DND-41 (cell line): ENCODE measurements around the gene PDCD10.

Source experiments
- ATAC-seq: fragments of 200-7000 bp; cut with Tn5 transposase; 3 replicates; pipeline ENCODE4 v1.9.1; 2021; ENCODE audit warnings: low read depth; ENCODE audit not compliant: insufficient read depth
- DNase-seq: peaks from one replicate; pipeline ENCODE4 v3.0.0-alpha.2; 2020
- H2AFZ ChIP-seq: 2 replicates; pipeline ENCODE4 v1.6.0; 2012; ENCODE audit warnings: low read depth, low read length
- H3K27ac ChIP-seq: 2 replicates; pipeline ENCODE4 v1.5.1; 2012; ENCODE audit warnings: low read length, inconsistent platforms
- H3K27me3 ChIP-seq: fragments of 200-600 bp; sonication (generic); 2 replicates; pipeline ENCODE4 v1.6.0; 2012; ENCODE audit warnings: low read length, mild to moderate bottlenecking, inconsistent platforms; ENCODE audit not compliant: insufficient read depth, poor library complexity
- H3K36me3 ChIP-seq: 2 replicates; pipeline ENCODE4 v1.5.1; 2012; ENCODE audit warnings: low read length, inconsistent platforms; ENCODE audit not compliant: insufficient read depth
- H3K4me1 ChIP-seq: 2 replicates; pipeline ENCODE4 v1.5.1; 2012; ENCODE audit warnings: mild to moderate bottlenecking, low read length; ENCODE audit not compliant: insufficient read depth
- H3K4me2 ChIP-seq: 2 replicates; pipeline ENCODE4 v1.6.0; 2012; ENCODE audit warnings: mild to moderate bottlenecking, moderate library complexity, low read length, inconsistent platforms; ENCODE audit not compliant: insufficient read depth
- H3K4me3 ChIP-seq, 2 experiments: fragments of 200-600 bp in 1 of 2; shearing (Covaris generic) in 1 of 2; 2 replicates each; pipeline ENCODE4 v1.5.1; 2012 to 2016; ENCODE audit warnings: inconsistent platforms in 2 of 2, low read length in 2 of 2, mild to moderate bottlenecking in 2 of 2, low read depth in 1 of 2, moderate library complexity in 1 of 2
- H3K79me2 ChIP-seq: 2 replicates; pipeline ENCODE4 v1.6.0; 2012; ENCODE audit warnings: low read length, inconsistent platforms; ENCODE audit not compliant: insufficient read depth
- H3K9ac ChIP-seq: 2 replicates; pipeline ENCODE4 v1.6.0; 2012; ENCODE audit warnings: low read depth, mild to moderate bottlenecking, inconsistent platforms, low read length, moderate library complexity
- H3K9me3 ChIP-seq: 2 replicates; pipeline ENCODE4 v1.5.1; 2012; ENCODE audit warnings: low read length, moderate library complexity, mild to moderate bottlenecking, inconsistent platforms; ENCODE audit not compliant: insufficient read depth, severe bottlenecking
- H4K20me1 ChIP-seq: 2 replicates; pipeline ENCODE4 v1.6.0; 2012; ENCODE audit warnings: low read length; ENCODE audit not compliant: insufficient read depth
- EZH2 ChIP-seq: IDR thresholded peaks from 3 replicates; pipeline ENCODE4 v1.6.1; 2012; ENCODE audit warnings: borderline replicate concordance, low read depth, mild to moderate bottlenecking, moderate library complexity, low read length, inconsistent platforms; ENCODE audit not compliant: severe bottlenecking
- TF ChIP-seq, protein P1 (sequence below): IDR thresholded peaks from 2 replicates; pipeline ENCODE4 v1.5.1; 2012; ENCODE audit warnings: borderline replicate concordance, low read length, moderate library complexity, mild to moderate bottlenecking; ENCODE audit not compliant: poor library complexity, severe bottlenecking; ENCODE audit errors: extremely low read depth

PDCD10 gene

DNA sequence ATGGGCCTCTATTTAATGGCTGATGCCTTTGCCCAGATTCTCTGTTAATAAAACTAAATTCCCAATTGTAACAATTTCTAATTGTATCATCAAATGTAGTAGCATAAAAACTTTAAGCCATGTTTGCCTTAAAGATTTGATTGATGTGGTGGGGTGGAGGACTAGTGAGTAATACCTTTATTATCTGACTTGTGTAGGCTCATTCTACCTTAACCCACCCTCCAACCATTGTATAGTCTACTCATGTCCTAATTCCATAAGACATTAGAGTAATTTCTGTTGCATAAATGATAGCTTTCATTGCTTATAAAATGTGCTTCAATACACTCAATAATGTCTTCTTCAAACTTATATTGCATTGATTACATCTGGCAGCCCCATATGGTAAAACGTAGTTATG is 26.6 kb upstream of the PDCD10 start:
- no peak for DNase-seq
- ATAC-seq = no peak
- H3K27me3 ChIP-seq = no peaks in the 10 kb centered on the region
- no peaks in the 10 kb centered on the region for H4K20me1 ChIP-seq
- H3K27ac ChIP-seq = no peak overlapping the region
- no peak overlapping the region for H3K4me3 ChIP-seq
- H3K9me3 ChIP-seq = no peaks in the 10 kb centered on the region
- no peak overlapping the region for H3K9ac ChIP-seq
- TF ChIP-seq EZH2 = no peak
- TF ChIP-seq, protein P1, sequence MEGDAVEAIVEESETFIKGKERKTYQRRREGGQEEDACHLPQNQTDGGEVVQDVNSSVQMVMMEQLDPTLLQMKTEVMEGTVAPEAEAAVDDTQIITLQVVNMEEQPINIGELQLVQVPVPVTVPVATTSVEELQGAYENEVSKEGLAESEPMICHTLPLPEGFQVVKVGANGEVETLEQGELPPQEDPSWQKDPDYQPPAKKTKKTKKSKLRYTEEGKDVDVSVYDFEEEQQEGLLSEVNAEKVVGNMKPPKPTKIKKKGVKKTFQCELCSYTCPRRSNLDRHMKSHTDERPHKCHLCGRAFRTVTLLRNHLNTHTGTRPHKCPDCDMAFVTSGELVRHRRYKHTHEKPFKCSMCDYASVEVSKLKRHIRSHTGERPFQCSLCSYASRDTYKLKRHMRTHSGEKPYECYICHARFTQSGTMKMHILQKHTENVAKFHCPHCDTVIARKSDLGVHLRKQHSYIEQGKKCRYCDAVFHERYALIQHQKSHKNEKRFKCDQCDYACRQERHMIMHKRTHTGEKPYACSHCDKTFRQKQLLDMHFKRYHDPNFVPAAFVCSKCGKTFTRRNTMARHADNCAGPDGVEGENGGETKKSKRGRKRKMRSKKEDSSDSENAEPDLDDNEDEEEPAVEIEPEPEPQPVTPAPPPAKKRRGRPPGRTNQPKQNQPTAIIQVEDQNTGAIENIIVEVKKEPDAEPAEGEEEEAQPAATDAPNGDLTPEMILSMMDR = no peak
- no peak overlapping the region for H2AFZ ChIP-seq
- no peaks in the 10 kb centered on the region for H3K36me3 ChIP-seq
- H3K4me2 ChIP-seq = no peak overlapping the region
- no peaks in the 10 kb centered on the region for H3K79me2 ChIP-seq
- no peaks in the 10 kb centered on the region for H3K4me1 ChIP-seq

DNA sequence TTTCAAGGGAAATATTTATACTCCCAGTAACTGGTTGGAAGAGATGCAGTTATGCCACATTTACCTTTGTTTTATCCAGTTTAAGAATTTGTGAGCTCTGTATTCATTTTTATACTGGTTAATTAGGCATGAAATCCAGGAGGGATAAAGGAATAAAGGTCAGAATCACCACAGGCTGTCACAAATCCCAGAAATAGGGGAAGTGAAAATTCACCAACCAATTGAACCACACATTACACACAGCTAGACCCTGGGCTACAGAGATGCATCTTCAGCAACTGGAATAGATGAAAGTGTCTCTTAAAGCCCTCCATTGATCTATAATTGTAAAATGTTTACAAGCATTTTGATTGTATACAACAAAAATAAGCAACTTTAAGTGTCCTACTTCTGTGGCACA is 19.4 kb upstream of the PDCD10 start:
- H3K79me2 ChIP-seq = no peaks in the 10 kb centered on the region
- no peaks in the 10 kb centered on the region for H3K36me3 ChIP-seq
- DNase-seq (no peak), ATAC-seq (no peak)
- no peak overlapping the region for H2AFZ ChIP-seq
- no peak for TF ChIP-seq EZH2
- no peaks in the 10 kb centered on the region for H3K4me1 ChIP-seq
- no peak overlapping the region for H3K4me2 ChIP-seq
- H3K9me3 ChIP-seq = no peaks in the 10 kb centered on the region
- H3K4me3 ChIP-seq = no peak overlapping the region
- H4K20me1 ChIP-seq = no peaks in the 10 kb centered on the region
- H3K27me3 ChIP-seq = no peaks in the 10 kb centered on the region
- H3K27ac ChIP-seq = no peak overlapping the region
- H3K9ac ChIP-seq = no peak overlapping the region

DNA sequence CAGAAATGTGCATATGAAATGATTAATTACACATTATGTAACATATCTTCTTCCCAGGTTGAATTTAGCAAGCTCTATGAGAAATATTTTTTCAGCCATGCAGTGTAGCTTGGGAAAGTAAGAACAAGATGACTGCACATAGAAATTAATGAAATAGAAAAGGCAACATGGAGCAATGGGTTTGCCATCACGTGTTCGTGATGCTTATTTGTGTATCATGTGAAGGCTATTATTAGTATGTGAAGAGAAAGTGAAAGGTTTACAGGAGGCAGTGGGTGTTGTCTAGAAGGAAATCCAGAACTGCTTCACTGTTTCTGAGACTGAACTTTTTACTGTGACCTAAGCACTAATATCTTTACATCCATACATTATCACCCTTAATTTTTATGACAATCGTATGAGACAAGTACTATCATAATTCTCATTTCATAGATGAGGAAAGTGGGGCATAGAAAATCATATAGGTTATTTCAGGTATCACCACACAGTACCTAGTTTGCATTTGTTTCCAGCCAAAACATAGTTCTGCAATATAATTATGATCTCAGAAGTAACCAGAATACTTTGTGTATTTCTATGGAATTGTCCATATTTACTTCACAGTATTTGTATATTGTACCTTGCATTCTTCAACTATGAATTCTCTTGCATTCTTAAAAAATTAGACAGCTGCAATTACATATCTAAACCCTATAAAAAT is 15.7 kb upstream of the PDCD10 start:
- Histone ChIP-seq H4K20me1 (no peaks in the 10 kb centered on the region), H3K27ac (no peak overlapping the region), H2AFZ (no peak overlapping the region), H3K36me3 (no peaks in the 10 kb centered on the region), H3K9ac (no peak overlapping the region), H3K9me3 (no peaks in the 10 kb centered on the region), H3K79me2 (no peaks in the 10 kb centered on the region), H3K4me3 (no peak overlapping the region), H3K4me1 (no peaks in the 10 kb centered on the region), H3K27me3 (no peaks in the 10 kb centered on the region), H3K4me2 (no peak overlapping the region)
- ATAC-seq (no peak), DNase-seq (no peak)
- TF ChIP-seq EZH2 = no peak
- TF ChIP-seq, protein P1 = no peak

DNA sequence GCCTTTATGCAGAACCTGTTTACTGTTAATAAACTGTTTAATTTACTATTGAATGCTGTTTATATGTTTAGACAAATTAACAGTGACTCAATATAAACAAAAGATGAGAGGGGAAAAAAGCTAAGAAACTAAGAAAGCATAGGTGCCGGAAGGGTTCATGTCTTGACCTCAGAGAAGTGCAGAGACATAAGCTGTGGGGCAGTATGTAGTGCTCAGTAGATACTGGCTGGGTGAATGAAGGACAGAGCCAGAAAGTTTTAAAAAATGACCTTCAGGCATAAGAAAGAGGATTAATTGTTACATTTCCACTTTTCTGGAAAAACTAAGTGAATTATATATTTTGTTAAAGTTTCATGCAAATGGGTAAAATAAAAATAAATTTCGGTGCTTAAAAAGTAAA is 15.0 kb upstream of the PDCD10 start:
- no peak overlapping the region for H2AFZ ChIP-seq
- H3K27me3 ChIP-seq = no peaks in the 10 kb centered on the region
- H3K4me1 ChIP-seq = no peaks in the 10 kb centered on the region
- no peak overlapping the region for H3K9ac ChIP-seq
- no peaks in the 10 kb centered on the region for H4K20me1 ChIP-seq
- DNase-seq (no peak), ATAC-seq (no peak)
- H3K79me2 ChIP-seq = no peaks in the 10 kb centered on the region
- H3K4me2 ChIP-seq = no peak overlapping the region
- no peaks in the 10 kb centered on the region for H3K36me3 ChIP-seq
- no peak overlapping the region for H3K27ac ChIP-seq
- no peak overlapping the region for H3K4me3 ChIP-seq
- no peaks in the 10 kb centered on the region for H3K9me3 ChIP-seq
- TF ChIP-seq, protein P1 = no peak
